Measurements from ENCODE around the gene SLC25A17.

- TF ChIP-seq CTCF (conservative IDR thresholded peaks at IDR 0.05), result no peak
- TF ChIP-seq EZH2 (IDR thresholded peaks at IDR 0.05; ENCODE audit: low read depth), result no peak
Observed at GRCh38 chr22:40741116-40741515, 78.0 kb downstream of the SLC25A17 start.
